Keratinocyte (primary cell): ENCODE results near the gene MAB21L3. TPM values are rescaled to one million over a fixed set of nuclear protein-coding genes. Genes with fewer than 3 reads are reported as not detected.

ENCODE experiments used
- DNase-seq: peaks from one replicate; pipeline ENCODE4 v3.0.0-alpha.2; 2011; ENCODE audit warnings: low read depth, missing footprints, low spot score
- FAIRE-seq: peaks from 2 replicates; lab custom pipeline; 2011; peaks lifted over from hg19 to GRCh38; lab: Jason Lieb, UNC
- H2AFZ ChIP-seq: 2 replicates; pipeline ENCODE4 v1.6.0; 2012; ENCODE audit warnings: low read length, control low read depth, inconsistent platforms; ENCODE audit not compliant: control insufficient read depth
- H3K27ac ChIP-seq: 2 replicates; pipeline ENCODE4 v1.5.1; 2011; ENCODE audit warnings: low read length; ENCODE audit not compliant: control insufficient read depth, insufficient read depth
- H3K27me3 ChIP-seq: 3 replicates; pipeline ENCODE4 v1.6.0; 2011; ENCODE audit warnings: low read length; ENCODE audit not compliant: control insufficient read depth, insufficient read depth; ENCODE audit errors: extremely low read depth
- H3K36me3 ChIP-seq, 2 experiments: 2 replicates in 1 of 2; 3 replicates in 1 of 2; pipeline ENCODE4 v1.5.1; 2011; ENCODE audit warnings: low read length in 2 of 2, mild to moderate bottlenecking in 1 of 2; ENCODE audit not compliant: control insufficient read depth in 2 of 2, insufficient read depth in 2 of 2; ENCODE audit errors: extremely low read depth in 1 of 2
- H3K4me1 ChIP-seq: 3 replicates; pipeline ENCODE4 v1.5.1; 2011; ENCODE audit warnings: low read length; ENCODE audit not compliant: control insufficient read depth, insufficient read depth; ENCODE audit errors: extremely low read depth
- H3K4me2 ChIP-seq: 3 replicates; pipeline ENCODE4 v1.6.0; 2011; ENCODE audit warnings: low read depth, low read length; ENCODE audit not compliant: control insufficient read depth, insufficient read depth; ENCODE audit errors: extremely low read depth
- H3K4me3 ChIP-seq, 3 experiments: fragments of 200-600 bp in 1 of 3; sonication (generic) in 1 of 3; 2 replicates in 2 of 3; 3 replicates in 1 of 3; pipeline ENCODE4 v1.5.1; 2011 to 2016; ENCODE audit warnings: low read length in 3 of 3, mild to moderate bottlenecking in 3 of 3, control low read depth in 2 of 3, inconsistent platforms in 1 of 3, low read depth in 1 of 3, mixed read lengths in 1 of 3, mixed run types in 1 of 3, moderate library complexity in 1 of 3; ENCODE audit not compliant: control insufficient read depth in 2 of 3, insufficient read depth in 2 of 3; ENCODE audit errors: extremely low read depth in 1 of 3
- H3K79me2 ChIP-seq: 2 replicates; pipeline ENCODE4 v1.6.0; 2012; ENCODE audit warnings: low read length; ENCODE audit not compliant: control insufficient read depth, insufficient read depth
- H3K9ac ChIP-seq: 3 replicates; pipeline ENCODE4 v1.6.0; 2011; ENCODE audit warnings: low read length; ENCODE audit not compliant: control insufficient read depth, insufficient read depth; ENCODE audit errors: extremely low read depth
- H3K9me1 ChIP-seq: 3 replicates; pipeline ENCODE4 v1.6.0; 2011; ENCODE audit warnings: low read length; ENCODE audit not compliant: control insufficient read depth, insufficient read depth; ENCODE audit errors: extremely low read depth
- H3K9me3 ChIP-seq: 2 replicates; pipeline ENCODE4 v1.5.1; 2012; ENCODE audit warnings: low read depth, low read length; ENCODE audit not compliant: control insufficient read depth
- H4K20me1 ChIP-seq: 3 replicates; pipeline ENCODE4 v1.6.0; 2011; ENCODE audit warnings: low read length; ENCODE audit not compliant: control insufficient read depth, insufficient read depth; ENCODE audit errors: extremely low read depth
- EZH2 ChIP-seq: IDR thresholded peaks from one replicate; pipeline ENCODE4 v1.6.1; 2012; ENCODE audit warnings: inconsistent platforms, mild to moderate bottlenecking, low read length, moderate library complexity
- dilution Hi-C: fragments of 300-500 bp; cut with MboI; formaldehyde crosslinking; loops from one replicate; pipeline ENCODE4 v1.7.0; 2020; ENCODE audit warnings: low sequenced_read_pairs; ENCODE audit not compliant: extremely low pct_ligation_motif_present
- polyA plus RNA-seq, 5 experiments: library from polyadenylated mRNA; depleted of rRNA in 3 of 5; stranded (reverse) in 3 of 5; stranded (forward) in 1 of 5; unstranded in 1 of 5; fragments of >200 nt; gene quantifications; 1 replicate in 1 of 5; 2 replicates in 3 of 5; 3 replicates in 1 of 5; pipeline versions ENCODE4 v1.2.1 to v1.2.3, GENCODE V29; 2011 to 2012; ENCODE audit warnings: missing spikeins in 2 of 5, low read depth in 1 of 5, low replicate concordance in 1 of 5
- TF ChIP-seq, protein P1 (sequence below), 3 experiments: IDR thresholded peaks in 1 of 3; conservative IDR thresholded peaks in 1 of 3; optimal IDR thresholded peaks in 1 of 3; 2 replicates in 2 of 3; 3 replicates in 1 of 3; pipeline versions ENCODE3 to v1.5.1; 2011; ENCODE audit warnings: low read length in 3 of 3, mild to moderate bottlenecking in 3 of 3, moderate library complexity in 2 of 3, control low read depth in 1 of 3, inconsistent platforms in 1 of 3; ENCODE audit not compliant: insufficient read depth in 2 of 3; ENCODE audit errors: extremely low read depth in 1 of 3

The MAB21L3 gene
- polyA plus RNA-seq, 1 donor (not counting 4 experiments of a cell fraction or from before 2014, with no cell fraction given): 0.29 TPM

DNA sequence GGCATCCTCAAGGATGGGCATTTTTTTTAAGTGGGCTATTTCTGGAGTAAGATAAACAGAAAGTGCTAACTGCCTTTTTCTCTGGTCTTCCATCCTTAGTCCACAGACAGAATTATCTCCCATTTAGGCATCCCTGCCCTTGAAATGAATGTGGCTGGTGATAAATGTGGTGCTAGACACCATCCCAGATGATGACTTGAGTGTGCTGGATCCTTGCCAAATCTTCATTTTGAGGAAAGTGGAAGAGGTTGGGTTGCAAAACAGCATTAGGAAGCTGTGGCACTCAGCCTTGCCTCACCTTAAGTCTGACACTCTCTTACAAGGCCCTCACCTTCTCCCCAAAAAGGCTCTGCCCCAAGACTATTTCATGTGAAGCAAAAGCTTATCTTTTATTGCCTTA lies 19.2 kb downstream of the MAB21L3 start:
- Histone ChIP-seq H2AFZ (no peak overlapping the region), H3K9me1 (no peaks in the 10 kb centered on the region), H3K27ac (no peak overlapping the region), H3K4me2 (no peak overlapping the region), H4K20me1 (no peaks in the 10 kb centered on the region), H3K9me3 (no peaks in the 10 kb centered on the region), H3K79me2 (no peaks in the 10 kb centered on the region), H3K4me3 (no peak overlapping the region), H3K4me1 (peaks cover 17% of the 10 kb centered on the region), H3K27me3 (no peaks in the 10 kb centered on the region), H3K36me3 (peaks cover 0 to 2% of the 10 kb centered on the region in 2 experiments), H3K9ac (no peak overlapping the region)
- FAIRE-seq (no peak), DNase-seq (no peak)
- dilution Hi-C loops: no loop called here
- TF ChIP-seq EZH2: no peak
- TF ChIP-seq, protein P1, sequence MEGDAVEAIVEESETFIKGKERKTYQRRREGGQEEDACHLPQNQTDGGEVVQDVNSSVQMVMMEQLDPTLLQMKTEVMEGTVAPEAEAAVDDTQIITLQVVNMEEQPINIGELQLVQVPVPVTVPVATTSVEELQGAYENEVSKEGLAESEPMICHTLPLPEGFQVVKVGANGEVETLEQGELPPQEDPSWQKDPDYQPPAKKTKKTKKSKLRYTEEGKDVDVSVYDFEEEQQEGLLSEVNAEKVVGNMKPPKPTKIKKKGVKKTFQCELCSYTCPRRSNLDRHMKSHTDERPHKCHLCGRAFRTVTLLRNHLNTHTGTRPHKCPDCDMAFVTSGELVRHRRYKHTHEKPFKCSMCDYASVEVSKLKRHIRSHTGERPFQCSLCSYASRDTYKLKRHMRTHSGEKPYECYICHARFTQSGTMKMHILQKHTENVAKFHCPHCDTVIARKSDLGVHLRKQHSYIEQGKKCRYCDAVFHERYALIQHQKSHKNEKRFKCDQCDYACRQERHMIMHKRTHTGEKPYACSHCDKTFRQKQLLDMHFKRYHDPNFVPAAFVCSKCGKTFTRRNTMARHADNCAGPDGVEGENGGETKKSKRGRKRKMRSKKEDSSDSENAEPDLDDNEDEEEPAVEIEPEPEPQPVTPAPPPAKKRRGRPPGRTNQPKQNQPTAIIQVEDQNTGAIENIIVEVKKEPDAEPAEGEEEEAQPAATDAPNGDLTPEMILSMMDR (optimal IDR thresholded peaks at IDR 0.05 in 1 of 3, IDR thresholded peaks at IDR 0.05 in 1 of 3, conservative IDR thresholded peaks at IDR 0.05 in 1 of 3; ENCODE audit: extremely low read depth in 1 of 3, insufficient read depth in 2 of 3, low read length in 3 of 3): no peak

- DNase-seq: no peak
- Histone ChIP-seq H3K9ac (no peak overlapping the region), H3K4me2 (no peak overlapping the region), H3K4me1 (peaks cover 14% of the 10 kb centered on the region), H3K27me3 (no peaks in the 10 kb centered on the region), H3K79me2 (no peaks in the 10 kb centered on the region), H3K9me1 (no peaks in the 10 kb centered on the region), H3K27ac (no peak overlapping the region), H3K36me3 (peaks cover 0 to 2% of the 10 kb centered on the region in 2 experiments), H2AFZ (no peak overlapping the region), H3K9me3 (no peaks in the 10 kb centered on the region), H3K4me3 (no peak overlapping the region), H4K20me1 (no peaks in the 10 kb centered on the region)
- dilution Hi-C loops: no loop called here
- TF ChIP-seq EZH2: no peak
- TF ChIP-seq, protein P1 (optimal IDR thresholded peaks at IDR 0.05 in 1 of 3, IDR thresholded peaks at IDR 0.05 in 1 of 3, conservative IDR thresholded peaks at IDR 0.05 in 1 of 3; ENCODE audit: extremely low read depth in 1 of 3, insufficient read depth in 2 of 3, low read length in 3 of 3): no peak
- no peak for FAIRE-seq
Measured at GRCh38 chr1:116131170-116131569, 20.0 kb downstream of the MAB21L3 start.
